Kidney (tissue), 14 donors: Measurements from ENCODE around the gene CA4. TPM values are rescaled to one million over a fixed set of nuclear protein-coding genes. Genes with fewer than 3 reads are reported as not detected.

Experiments used
- DNase-seq, 5 donors: peaks; one replicate each; pipeline ENCODE4 v3.0.0-alpha.2; 2013 to 2020
- FAIRE-seq: peaks from 2 replicates; lab custom pipeline; 2012; peaks lifted over from hg19 to GRCh38; lab: Jason Lieb, UNC
- H3K27ac ChIP-seq, 2 donors: one replicate each; pipeline ENCODE4 v1.7.0; 2013; ENCODE audit warnings: low read depth in 2 of 2, low read length in 2 of 2, inconsistent platforms in 1 of 2
- H3K27me3 ChIP-seq: one replicate; pipeline ENCODE4 v1.7.1; 2013; ENCODE audit warnings: low read length, inconsistent platforms; ENCODE audit not compliant: control insufficient read depth, insufficient read depth
- H3K36me3 ChIP-seq, 3 donors: one replicate each; pipeline versions ENCODE4 v1.7.0 to v1.7.1; 2013; ENCODE audit warnings: low read length in 3 of 3, control low read depth in 1 of 3, inconsistent platforms in 1 of 3; ENCODE audit not compliant: insufficient read depth in 3 of 3, control insufficient read depth in 2 of 3
- H3K4me1 ChIP-seq, 3 donors: one replicate each; pipeline versions ENCODE4 v1.7.0 to v1.7.1; 2013; ENCODE audit warnings: low read length in 3 of 3, inconsistent platforms in 1 of 3, low read depth in 1 of 3; ENCODE audit not compliant: control insufficient read depth in 2 of 3, insufficient read depth in 2 of 3
- H3K4me3 ChIP-seq, 3 donors: one replicate each; pipeline versions ENCODE4 v1.7.0 to v1.8.1; 2013; ENCODE audit warnings: low read length in 3 of 3, control low read depth in 1 of 3, inconsistent platforms in 1 of 3
- H3K9ac ChIP-seq, 3 donors: one replicate each; pipeline versions ENCODE4 v1.7.0 to v1.7.1; 2013; ENCODE audit warnings: low read length in 3 of 3, control low read depth in 1 of 3, inconsistent platforms in 1 of 3
- H3K9me3 ChIP-seq, 3 donors: one replicate each; pipeline versions ENCODE4 v1.7.0 to v1.7.1; 2013; ENCODE audit warnings: low read length in 3 of 3, control low read depth in 1 of 3, inconsistent platforms in 1 of 3; ENCODE audit not compliant: control insufficient read depth in 2 of 3, insufficient read depth in 1 of 3
- intact Hi-C: fragments of 100-400 bp; cut with DNase I; formaldehyde crosslinking; loops from one replicate; pipeline ENCODE4 v1.11.1; 2022
- polyA plus RNA-seq: library from polyadenylated mRNA; stranded (reverse); fragments of 350-450 nt; fragmentation: Illumina TruSeq; extraction: RNeasy Lipid Tissue Mini Kit (QIAGEN cat#74804); gene quantifications from one replicate; pipeline ENCODE4 v1.2.3, GENCODE V29; 2014; ENCODE audit warnings: low read depth, low replicate concordance; ENCODE audit not compliant: insufficient read depth
- total RNA-seq: library from RNA; stranded (reverse); fragmentation: NEBNext Ultra II Directional; extraction: Animal tissue kit (Norgen Biotek cat#: 25700); gene quantifications from one replicate; pipeline ENCODE4 v1.2.1, GENCODE V29; 2021
- TF ChIP-seq, protein P1 (sequence below): IDR thresholded peaks from 3 replicates; pipeline ENCODE4 v1.5.1; 2012; ENCODE audit warnings: mild to moderate bottlenecking, moderate library complexity, borderline replicate concordance; ENCODE audit not compliant: insufficient read depth; ENCODE audit errors: extremely low read depth
- donor health status: control.
- donor health status: control.
- donor health status: control.
- donor health status: control.
- donor health status: control.
- donor health status: DM: yes; HTN: yes; CAD: no.
- donor health status: Normal renal cell carcinoma (clear cell type).

CA4 gene
- total and polyA plus RNA-seq, 2 donors from 2014 or later, result 25.3 to 102 TPM

DNA sequence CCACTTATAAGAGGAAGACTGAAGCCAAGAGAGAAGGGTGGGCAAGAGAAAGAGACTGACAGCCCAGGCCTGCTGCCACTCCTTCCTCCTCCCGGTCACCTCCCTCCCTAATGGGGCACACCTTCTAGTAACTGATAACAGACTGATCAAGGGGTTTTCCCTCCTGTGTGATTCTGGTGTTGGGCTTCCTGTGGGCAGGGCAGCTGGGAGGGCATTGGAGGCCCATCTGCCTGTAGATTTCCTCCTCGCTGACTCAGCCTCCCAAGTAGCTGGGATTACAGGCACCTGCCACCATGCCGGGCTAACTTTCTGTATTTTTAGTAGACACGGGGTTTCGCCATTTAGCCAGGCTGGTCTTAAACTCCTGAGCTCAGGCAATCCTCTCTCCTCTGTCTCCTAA, 16.2 kb downstream of the CA4 start:
- TF ChIP-seq, protein P1, sequence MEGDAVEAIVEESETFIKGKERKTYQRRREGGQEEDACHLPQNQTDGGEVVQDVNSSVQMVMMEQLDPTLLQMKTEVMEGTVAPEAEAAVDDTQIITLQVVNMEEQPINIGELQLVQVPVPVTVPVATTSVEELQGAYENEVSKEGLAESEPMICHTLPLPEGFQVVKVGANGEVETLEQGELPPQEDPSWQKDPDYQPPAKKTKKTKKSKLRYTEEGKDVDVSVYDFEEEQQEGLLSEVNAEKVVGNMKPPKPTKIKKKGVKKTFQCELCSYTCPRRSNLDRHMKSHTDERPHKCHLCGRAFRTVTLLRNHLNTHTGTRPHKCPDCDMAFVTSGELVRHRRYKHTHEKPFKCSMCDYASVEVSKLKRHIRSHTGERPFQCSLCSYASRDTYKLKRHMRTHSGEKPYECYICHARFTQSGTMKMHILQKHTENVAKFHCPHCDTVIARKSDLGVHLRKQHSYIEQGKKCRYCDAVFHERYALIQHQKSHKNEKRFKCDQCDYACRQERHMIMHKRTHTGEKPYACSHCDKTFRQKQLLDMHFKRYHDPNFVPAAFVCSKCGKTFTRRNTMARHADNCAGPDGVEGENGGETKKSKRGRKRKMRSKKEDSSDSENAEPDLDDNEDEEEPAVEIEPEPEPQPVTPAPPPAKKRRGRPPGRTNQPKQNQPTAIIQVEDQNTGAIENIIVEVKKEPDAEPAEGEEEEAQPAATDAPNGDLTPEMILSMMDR, result no peak
- peaks cover 0 to 21% (median 0%) of the 10 kb centered on the region in 3 donors for H3K4me1 ChIP-seq

DNA sequence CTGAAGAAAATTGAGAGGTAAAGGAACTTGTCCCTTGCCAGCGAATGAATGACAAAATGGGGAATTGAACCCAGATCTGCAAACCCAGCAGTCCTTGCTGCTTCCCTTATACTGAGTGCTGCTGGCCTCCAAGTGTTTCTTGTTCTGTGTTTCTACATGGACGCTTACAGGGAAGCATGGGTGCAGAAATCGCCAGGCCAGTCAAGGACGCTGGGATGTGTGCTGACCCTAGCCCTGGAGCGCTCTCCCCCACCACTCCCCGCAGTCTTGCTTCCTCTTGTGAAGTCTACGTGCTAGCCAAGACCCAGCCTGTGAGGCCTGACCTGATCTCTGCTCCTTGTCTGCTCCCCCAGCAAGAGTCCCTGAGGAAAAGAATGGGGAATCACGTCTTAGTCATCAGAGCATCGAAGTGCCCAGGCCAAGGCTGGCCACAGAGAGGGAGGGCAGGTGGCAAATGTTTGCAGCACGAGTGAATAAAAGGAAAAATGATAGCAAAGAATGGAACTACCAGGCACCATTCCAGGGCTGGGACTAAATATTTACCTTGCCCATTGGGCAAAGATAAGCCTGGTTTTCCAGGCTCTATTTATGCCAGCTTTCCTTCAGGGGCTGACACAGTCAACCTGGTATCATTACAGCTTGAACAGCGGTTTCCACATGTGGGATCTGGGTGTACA, 17.4 kb downstream of the CA4 start:
- H3K27ac ChIP-seq, result no peak overlapping the region
- FAIRE-seq, result no peak
- no peaks in the 10 kb centered on the region for H3K36me3 ChIP-seq
- TF ChIP-seq, protein P1, result no peak
- no peak overlapping the region for H3K9ac ChIP-seq
- H3K27me3 ChIP-seq, result no peaks in the 10 kb centered on the region
- intact Hi-C loops, result no loop called here
- H3K9me3 ChIP-seq, result no peaks in the 10 kb centered on the region
- peaks cover 0 to 14% (median 0%) of the 10 kb centered on the region in 3 donors for H3K4me1 ChIP-seq
- DNase-seq, result no peak
- H3K4me3 ChIP-seq, result no peak overlapping the region

More for the DNA sequence above, 16.2 kb downstream of the CA4 start:
- Histone ChIP-seq H3K36me3 (no peaks in the 10 kb centered on the region), H3K4me3 (no peak overlapping the region), H3K27me3 (no peaks in the 10 kb centered on the region), H3K27ac (no peak overlapping the region), H3K9me3 (no peaks in the 10 kb centered on the region), H3K9ac (no peak overlapping the region)
- DNase-seq, result no peak
- FAIRE-seq, result no peak
- intact Hi-C loops, result no loop called here

DNA sequence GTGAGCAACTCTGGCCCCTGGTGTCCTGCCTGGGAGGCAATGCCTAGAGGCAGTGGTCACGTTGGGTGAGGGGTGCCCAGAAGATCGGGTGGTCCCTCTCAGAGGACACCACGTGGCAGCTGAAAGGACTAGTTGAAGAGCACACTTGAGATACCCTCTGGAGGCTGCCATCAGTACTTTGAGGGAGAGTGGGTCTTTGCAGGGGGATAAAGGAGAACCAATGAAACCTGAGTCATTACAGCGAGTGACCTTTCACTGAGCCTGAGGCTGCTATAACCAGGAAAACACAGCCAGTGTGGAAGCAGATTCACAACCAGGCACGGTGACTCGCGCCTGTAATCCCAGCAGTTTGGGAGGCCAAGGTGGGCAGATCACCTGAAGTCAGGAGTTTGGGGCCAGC, 18.9 kb downstream of the CA4 start:
- H3K27ac ChIP-seq, result no peak overlapping the region
- DNase-seq (no peak), FAIRE-seq (no peak)
- no peak overlapping the region for H3K4me3 ChIP-seq
- H3K4me1 ChIP-seq, result peaks cover 0 to 5% (median 0%) of the 10 kb centered on the region in 3 donors
- no peaks in the 10 kb centered on the region for H3K27me3 ChIP-seq
- H3K9ac ChIP-seq, result no peak overlapping the region
- no peaks in the 10 kb centered on the region for H3K9me3 ChIP-seq
- intact Hi-C loops, result no loop called here
- TF ChIP-seq, protein P1, result no peak
- no peaks in the 10 kb centered on the region for H3K36me3 ChIP-seq
